ENCODE measurements around the gene GLIS1. TPM values are rescaled to one million over a fixed set of nuclear protein-coding genes. Genes with fewer than 3 reads are reported as not detected.

The GLIS1 gene
- total and polyA plus RNA-seq, 12 donors = 0.06 to 0.10 (median 0.09) TPM; not detected in 7

DNA sequence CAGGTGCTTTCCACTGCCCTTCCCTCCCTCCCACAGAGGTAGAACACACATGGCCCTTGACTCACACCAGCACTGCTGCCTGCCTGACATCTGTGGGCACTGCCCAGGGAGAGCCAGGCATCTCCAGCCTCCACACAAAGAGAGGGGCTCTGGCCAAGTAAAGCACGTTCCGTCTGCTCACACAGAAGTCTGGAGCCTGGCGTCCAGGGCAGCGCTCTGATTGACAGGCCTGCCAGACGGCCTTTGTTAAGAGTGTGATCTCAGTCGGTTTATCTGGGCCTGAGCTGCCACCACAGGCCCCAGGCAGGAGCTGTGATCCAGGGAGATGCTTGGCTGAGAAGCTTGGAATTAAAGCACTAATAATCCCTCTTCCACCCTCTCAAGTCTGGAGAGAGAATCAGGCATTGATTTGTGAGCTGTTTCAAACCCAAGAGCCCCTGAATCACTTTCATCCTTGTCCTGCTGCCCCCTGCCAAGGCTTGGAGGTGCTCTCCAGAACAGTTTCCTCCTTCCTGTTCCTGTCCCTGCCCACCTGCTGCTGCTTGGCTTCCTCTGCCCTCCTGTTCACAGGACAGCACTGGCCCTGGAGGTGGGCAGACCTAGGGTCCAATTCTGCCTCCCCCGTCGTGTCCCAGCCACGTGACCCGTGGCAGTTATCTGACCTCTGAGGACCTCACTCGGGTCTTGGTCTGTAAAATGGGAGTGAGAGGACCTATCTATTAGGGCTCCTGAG is 276.0 kb downstream of the GLIS1 start:
- Histone ChIP-seq H3K36me3 (no peaks in the 10 kb centered on the region), H3K4me3 (no peak overlapping the region), H3K9me3 (no peaks in the 10 kb centered on the region), H3K27ac (no peak overlapping the region), H3K27me3 (peaks cover 0 to 4% (median 0%) of the 10 kb centered on the region in 7 donors), H3K4me1 (peaks cover 0 to 8% (median 0%) of the 10 kb centered on the region in 9 donors)
- 57 to 63% methylated on average over 11 of the region's 11 CpGs for WGBS, 2 donors
- DNase-seq = no peak
- intact Hi-C loops (cut with DNase I) = no loop called here
- TF ChIP-seq, protein P1, sequence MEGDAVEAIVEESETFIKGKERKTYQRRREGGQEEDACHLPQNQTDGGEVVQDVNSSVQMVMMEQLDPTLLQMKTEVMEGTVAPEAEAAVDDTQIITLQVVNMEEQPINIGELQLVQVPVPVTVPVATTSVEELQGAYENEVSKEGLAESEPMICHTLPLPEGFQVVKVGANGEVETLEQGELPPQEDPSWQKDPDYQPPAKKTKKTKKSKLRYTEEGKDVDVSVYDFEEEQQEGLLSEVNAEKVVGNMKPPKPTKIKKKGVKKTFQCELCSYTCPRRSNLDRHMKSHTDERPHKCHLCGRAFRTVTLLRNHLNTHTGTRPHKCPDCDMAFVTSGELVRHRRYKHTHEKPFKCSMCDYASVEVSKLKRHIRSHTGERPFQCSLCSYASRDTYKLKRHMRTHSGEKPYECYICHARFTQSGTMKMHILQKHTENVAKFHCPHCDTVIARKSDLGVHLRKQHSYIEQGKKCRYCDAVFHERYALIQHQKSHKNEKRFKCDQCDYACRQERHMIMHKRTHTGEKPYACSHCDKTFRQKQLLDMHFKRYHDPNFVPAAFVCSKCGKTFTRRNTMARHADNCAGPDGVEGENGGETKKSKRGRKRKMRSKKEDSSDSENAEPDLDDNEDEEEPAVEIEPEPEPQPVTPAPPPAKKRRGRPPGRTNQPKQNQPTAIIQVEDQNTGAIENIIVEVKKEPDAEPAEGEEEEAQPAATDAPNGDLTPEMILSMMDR (IDR thresholded peaks at IDR 0.05) = no peak
- peak in 4 of 8 donors; percentile 9 to 72 (median 42) for ATAC-seq

GRCh38 chr1:53462193-53462592 is 276.8 kb downstream of the GLIS1 start:
- intact Hi-C loops (cut with DNase I) = no loop called here
- no peak overlapping the region for H3K27ac ChIP-seq
- H3K9me3 ChIP-seq = no peaks in the 10 kb centered on the region
- H3K4me3 ChIP-seq = no peak overlapping the region
- no peak for DNase-seq
- no peaks in the 10 kb centered on the region for H3K36me3 ChIP-seq
- no peak for ATAC-seq
- WGBS, 2 donors = 88 to 93% methylated on average over 6 of the region's 6 CpGs
- TF ChIP-seq, protein P1 (IDR thresholded peaks at IDR 0.05) = no peak
- peaks cover 0 to 8% (median under 1%) of the 10 kb centered on the region in 7 donors for H3K27me3 ChIP-seq
- H3K4me1 ChIP-seq = peaks cover 0 to 8% (median 0%) of the 10 kb centered on the region in 9 donors

GRCh38 chr1:53461323-53462044 is 277.5 kb downstream of the GLIS1 start:
- no peaks in the 10 kb centered on the region for H3K9me3 ChIP-seq
- 90 to 91% methylated on average over 25 of the region's 25 CpGs for WGBS, 2 donors
- no peak for DNase-seq
- TF ChIP-seq, protein P1 (IDR thresholded peaks at IDR 0.05) = no peak
- H3K27me3 ChIP-seq = peaks cover 0 to 15% (median 4%) of the 10 kb centered on the region in 7 donors
- H3K4me1 ChIP-seq = peaks cover 0 to 8% (median 0%) of the 10 kb centered on the region in 9 donors
- H3K36me3 ChIP-seq = no peaks in the 10 kb centered on the region
- H3K27ac ChIP-seq = no peak overlapping the region
- H3K4me3 ChIP-seq = no peak overlapping the region
- peak in 1 of 8 donors; percentile 15 for ATAC-seq
- intact Hi-C loops (cut with DNase I) = no loop called here

DNA sequence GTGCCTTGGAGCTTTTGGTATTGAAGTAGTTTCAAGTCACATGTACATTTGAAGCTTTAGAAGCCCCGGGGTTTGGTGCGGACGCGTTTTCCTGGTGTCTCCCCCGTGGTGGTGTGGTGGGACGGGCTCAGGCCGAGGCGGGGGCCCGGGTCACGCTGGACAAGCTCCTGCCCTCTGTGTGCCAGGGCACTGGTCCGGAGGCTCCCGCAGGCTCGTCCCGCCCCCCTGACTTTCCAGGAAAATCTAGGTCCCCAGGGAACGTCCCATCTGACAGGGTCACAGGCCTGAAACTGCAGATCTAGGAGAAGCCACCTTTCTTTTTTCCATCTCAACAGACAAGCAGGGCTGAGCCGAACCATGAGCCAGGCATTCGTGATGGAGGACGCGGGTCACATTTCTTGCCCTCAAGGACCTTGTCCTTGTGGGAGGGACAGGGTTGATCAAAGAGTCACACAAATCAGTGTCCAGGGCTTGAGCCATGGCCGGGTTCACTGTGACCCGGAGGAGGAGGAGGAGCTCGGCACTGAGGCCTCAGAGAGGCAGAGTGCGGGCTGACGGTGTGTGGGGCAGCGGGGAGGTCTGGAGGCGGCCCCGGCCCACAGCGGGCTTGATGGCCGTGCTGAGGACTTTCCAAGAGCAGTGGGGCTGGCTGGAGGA is 278.2 kb downstream of the GLIS1 start:
- peaks cover 0 to 8% (median 0%) of the 10 kb centered on the region in 9 donors for H3K4me1 ChIP-seq
- WGBS, 2 donors = 78 to 82% methylated on average over 29 of the region's 29 CpGs
- H3K4me3 ChIP-seq = no peak overlapping the region
- TF ChIP-seq, protein P1 (IDR thresholded peaks at IDR 0.05) = no peak
- peaks cover 0 to 22% (median 4%) of the 10 kb centered on the region in 7 donors for H3K27me3 ChIP-seq
- no peaks in the 10 kb centered on the region for H3K36me3 ChIP-seq
- H3K9me3 ChIP-seq = no peaks in the 10 kb centered on the region
- intact Hi-C loops (cut with DNase I) = no loop called here
- no peak overlapping the region for H3K27ac ChIP-seq
- ATAC-seq = no peak
- no peak for DNase-seq
